Endothelial cell of umbilical vein (primary cell): ENCODE results near the gene SCARF2.

ENCODE experiments used
- EZH2 ChIP-seq: IDR thresholded peaks from 2 replicates; pipeline ENCODE4 v1.6.1; 2012; ENCODE audit warnings: borderline replicate concordance, low read depth, mild to moderate bottlenecking, moderate library complexity, low read length, inconsistent platforms; ENCODE audit not compliant: severe bottlenecking
- GATA2 ChIP-seq: IDR thresholded peaks from 2 replicates; pipeline ENCODE4 v1.7.0; 2011; ENCODE audit warnings: low read depth, mild to moderate bottlenecking, moderate library complexity, mixed read lengths, low read length; ENCODE audit not compliant: insufficient read length, insufficient read depth
- JUN ChIP-seq: IDR thresholded peaks from 2 replicates; pipeline ENCODE4 v1.6.1; 2011; ENCODE audit warnings: borderline replicate concordance, low read depth; ENCODE audit not compliant: insufficient read length, insufficient read depth
- MYC ChIP-seq: IDR thresholded peaks from one replicate; pipeline ENCODE4 v1.6.1; 2011; ENCODE audit warnings: mild to moderate bottlenecking, low read depth, low read length
- POLR2A ChIP-seq: IDR thresholded peaks from 2 replicates; pipeline ENCODE4 v1.6.1; 2012; ENCODE audit warnings: low read depth, mild to moderate bottlenecking, control low read depth, low read length
- POLR2AphosphoS5 ChIP-seq: IDR thresholded peaks from 2 replicates; pipeline ENCODE4 v1.6.1; 2012; ENCODE audit warnings: low read depth, mild to moderate bottlenecking, control low read depth, low read length, moderate library complexity; ENCODE audit not compliant: insufficient read depth
- TF ChIP-seq, protein P1 (sequence below), 2 donors: IDR thresholded peaks; 1 replicate in 1 of 2; 2 replicates in 1 of 2; pipeline ENCODE4 v1.5.1; 2011; ENCODE audit warnings: low read length in 2 of 2, mild to moderate bottlenecking in 2 of 2, moderate library complexity in 2 of 2, control low read depth in 1 of 2, inconsistent platforms in 1 of 2, low read depth in 1 of 2; ENCODE audit not compliant: insufficient read depth in 1 of 2; ENCODE audit errors: extremely low read depth in 1 of 2
- TF ChIP-seq, protein P2 (sequence below): IDR thresholded peaks from 2 replicates; pipeline ENCODE4 v1.6.1; 2011; ENCODE audit not compliant: insufficient read depth, insufficient read length

DNA sequence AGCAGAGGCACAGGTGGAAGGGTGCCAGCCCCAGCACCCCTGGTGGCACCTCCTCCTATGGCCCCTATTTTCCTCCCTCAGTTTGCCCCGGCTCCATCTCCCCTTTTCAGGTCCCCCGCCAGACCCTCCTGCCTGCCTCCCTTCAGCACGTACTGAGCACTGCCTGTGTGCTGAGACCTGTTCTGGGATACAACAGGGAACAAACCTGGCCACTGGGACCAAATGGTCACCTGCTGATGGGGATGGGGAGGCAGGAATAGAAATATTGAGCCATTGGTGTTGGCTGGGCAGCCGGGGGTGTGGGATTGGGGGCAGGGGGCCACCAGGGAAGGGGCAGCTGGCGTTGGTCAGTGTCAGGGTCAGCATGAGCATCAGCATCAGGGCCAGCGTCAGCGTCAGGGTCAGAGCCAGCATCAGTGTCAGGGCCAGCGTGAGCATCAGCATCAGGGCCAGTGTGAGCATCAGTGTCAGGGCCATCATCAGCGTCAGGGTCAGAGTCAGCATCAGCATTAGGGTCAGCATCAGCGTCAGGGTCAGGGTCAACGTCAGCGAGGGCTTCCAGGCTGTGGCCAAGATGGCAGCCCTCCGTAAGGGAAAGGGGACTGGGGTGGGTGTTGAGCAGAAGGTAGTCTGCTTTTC is 36.1 kb downstream of the SCARF2 start:
- TF ChIP-seq, protein P1, sequence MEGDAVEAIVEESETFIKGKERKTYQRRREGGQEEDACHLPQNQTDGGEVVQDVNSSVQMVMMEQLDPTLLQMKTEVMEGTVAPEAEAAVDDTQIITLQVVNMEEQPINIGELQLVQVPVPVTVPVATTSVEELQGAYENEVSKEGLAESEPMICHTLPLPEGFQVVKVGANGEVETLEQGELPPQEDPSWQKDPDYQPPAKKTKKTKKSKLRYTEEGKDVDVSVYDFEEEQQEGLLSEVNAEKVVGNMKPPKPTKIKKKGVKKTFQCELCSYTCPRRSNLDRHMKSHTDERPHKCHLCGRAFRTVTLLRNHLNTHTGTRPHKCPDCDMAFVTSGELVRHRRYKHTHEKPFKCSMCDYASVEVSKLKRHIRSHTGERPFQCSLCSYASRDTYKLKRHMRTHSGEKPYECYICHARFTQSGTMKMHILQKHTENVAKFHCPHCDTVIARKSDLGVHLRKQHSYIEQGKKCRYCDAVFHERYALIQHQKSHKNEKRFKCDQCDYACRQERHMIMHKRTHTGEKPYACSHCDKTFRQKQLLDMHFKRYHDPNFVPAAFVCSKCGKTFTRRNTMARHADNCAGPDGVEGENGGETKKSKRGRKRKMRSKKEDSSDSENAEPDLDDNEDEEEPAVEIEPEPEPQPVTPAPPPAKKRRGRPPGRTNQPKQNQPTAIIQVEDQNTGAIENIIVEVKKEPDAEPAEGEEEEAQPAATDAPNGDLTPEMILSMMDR (IDR thresholded peaks at IDR 0.05; ENCODE audit: extremely low read depth in 1 of 2, insufficient read depth in 1 of 2, low read depth in 1 of 2, low read length in 2 of 2) = no peak
- TF ChIP-seq EZH2 (no peak), POLR2A (no peak), MYC (no peak), JUN (no peak), POLR2AphosphoS5 (no peak), GATA2 (no peak)
- TF ChIP-seq, protein P2, sequence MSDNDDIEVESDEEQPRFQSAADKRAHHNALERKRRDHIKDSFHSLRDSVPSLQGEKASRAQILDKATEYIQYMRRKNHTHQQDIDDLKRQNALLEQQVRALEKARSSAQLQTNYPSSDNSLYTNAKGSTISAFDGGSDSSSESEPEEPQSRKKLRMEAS = no peak
